IPS-18c (cell line): Measurements from ENCODE around the gene KIAA0825.

Source experiments
- H3K4me3 ChIP-seq: 2 replicates; pipeline ENCODE4 v1.7.0; 2013; ENCODE audit warnings: low read depth, mild to moderate bottlenecking, low read length, moderate library complexity; ENCODE audit not compliant: insufficient read depth
- H3K9me3 ChIP-seq: one replicate; pipeline ENCODE4 v1.6.1; 2013; ENCODE audit warnings: mild to moderate bottlenecking, low read length, moderate library complexity; ENCODE audit not compliant: control insufficient read depth, insufficient read depth

Gene KIAA0825

DNA sequence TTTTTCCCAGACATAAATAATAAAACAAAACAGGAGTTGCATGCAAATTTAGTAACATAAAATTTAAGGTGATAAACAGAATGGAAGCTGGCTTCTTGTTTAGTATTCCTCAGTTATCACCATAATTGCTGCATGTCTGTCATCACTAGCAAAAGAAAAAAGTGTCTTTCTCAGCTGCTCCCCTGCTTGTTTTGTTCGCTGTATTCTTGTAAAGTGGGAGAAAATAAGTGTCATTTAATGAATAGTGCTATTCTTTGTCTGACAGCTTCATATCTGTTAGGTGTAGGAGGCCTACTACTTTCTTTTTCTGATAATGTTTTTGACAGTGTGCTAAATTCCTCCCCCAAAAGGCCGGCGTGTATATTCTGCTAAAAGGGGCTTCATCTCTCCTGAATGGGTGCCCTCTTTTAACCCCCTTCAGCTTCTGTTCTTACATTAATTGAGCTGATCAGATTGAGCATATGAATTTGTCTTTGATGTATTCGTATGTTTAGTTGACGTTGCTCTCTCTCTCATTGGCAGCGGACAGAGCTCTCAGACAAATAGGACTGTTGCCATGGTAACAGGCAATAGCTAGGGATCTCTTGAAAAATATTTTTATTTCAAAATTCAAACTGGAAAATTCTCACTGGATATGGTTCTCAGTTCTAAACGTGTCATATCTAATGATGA, 303.8 kb downstream of the KIAA0825 start:
- no peaks in the 10 kb centered on the region for H3K9me3 ChIP-seq
- no peak overlapping the region for H3K4me3 ChIP-seq

DNA sequence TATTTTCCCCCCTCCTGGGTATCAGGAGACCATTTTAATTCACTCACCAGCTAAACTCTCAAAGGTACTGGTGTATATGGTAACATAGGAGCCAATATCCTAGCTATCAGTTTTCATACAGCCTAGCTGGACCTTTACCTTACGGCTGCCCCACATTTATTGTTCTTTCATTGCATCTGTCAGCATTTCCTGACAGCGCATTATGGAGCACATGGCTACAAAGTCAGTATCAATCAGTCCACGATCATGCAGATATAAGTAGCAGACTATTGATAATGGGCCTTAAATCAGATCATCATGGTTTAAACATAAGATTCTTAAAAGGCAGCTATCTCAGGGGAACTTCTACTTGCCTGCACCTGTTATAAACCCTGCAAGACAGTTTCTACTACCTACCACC, 304.7 kb downstream of the KIAA0825 start:
- Histone ChIP-seq H3K9me3 (no peaks in the 10 kb centered on the region), H3K4me3 (no peak overlapping the region)

DNA sequence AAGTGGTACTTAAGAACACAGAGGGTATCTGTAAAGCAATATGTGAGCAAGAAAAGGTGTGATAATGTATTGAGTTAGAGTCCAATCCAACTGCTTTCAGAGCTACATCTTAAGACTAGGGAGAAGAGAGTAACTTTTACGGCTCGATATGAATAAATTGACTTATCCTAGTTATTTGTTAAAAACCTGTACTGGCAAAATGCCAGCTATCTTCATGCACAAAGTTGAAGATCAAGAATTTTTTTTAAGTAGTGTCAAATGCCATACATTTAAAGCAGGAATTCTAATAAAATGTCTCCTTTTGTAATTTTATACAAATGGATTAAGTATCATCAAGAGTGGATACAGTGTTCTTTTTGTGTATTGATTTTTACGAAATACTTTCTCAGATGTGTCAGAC, 305.2 kb downstream of the KIAA0825 start:
- H3K4me3 ChIP-seq: no peak overlapping the region
- no peaks in the 10 kb centered on the region for H3K9me3 ChIP-seq

DNA sequence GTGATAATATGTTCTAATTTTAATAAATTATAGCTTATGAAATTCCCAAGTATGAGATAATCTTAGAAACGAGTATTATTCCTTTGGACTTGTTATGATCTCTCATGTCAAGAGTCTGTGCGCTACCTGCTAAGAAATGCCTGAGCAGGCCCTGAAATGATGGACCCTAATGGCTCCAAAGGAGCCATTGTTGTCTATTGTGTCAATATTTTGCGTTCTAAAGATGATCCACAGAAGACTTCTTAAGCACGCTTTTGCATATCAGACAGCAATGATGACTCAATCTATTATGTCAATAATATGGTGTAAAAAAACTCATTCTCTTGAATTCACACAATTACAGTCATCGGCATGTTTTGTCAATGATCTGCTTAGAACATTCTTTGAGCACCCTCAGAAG, 306.1 kb downstream of the KIAA0825 start:
- H3K9me3 ChIP-seq: no peaks in the 10 kb centered on the region
- H3K4me3 ChIP-seq: no peak overlapping the region

DNA sequence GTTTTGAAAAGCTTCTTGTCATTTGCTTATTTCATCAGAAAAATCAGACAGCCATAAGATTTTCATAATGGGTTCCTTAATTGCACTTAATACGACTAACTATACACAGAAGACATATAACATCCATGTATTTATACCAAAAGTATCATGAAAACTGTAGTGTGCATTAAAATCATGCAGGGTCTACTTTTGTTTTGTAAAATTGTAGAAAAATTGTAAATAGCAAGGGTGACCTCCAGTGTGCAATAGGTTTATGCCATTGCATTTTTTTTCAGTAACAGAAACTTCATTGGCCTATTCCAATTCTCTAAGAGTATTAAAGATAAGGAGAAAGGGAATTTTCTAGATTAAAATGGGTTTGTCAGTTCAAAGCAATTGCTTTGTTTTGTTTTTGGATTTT, 307.6 kb downstream of the KIAA0825 start:
- Histone ChIP-seq H3K9me3 (no peaks in the 10 kb centered on the region), H3K4me3 (no peak overlapping the region)

DNA sequence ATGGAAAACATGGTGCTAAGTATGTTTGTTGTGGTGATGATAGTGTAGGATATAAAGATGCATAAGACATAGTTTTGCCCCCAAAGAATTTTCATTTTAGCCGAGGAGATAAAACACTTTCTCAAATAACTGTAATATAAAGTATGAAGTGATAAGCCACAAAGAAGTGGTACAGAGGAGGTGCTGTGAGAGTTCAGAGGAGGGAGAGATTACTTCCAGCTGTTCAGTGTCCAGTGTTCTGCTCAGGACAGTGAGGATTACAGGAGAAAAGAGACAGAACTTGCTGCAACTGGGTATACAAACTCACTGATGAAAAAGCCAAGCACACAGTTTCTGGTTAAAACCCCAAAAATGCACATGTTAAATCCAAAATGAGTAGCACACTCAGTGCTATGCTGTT, 309.3 kb downstream of the KIAA0825 start:
- no peak overlapping the region for H3K4me3 ChIP-seq
- H3K9me3 ChIP-seq: no peaks in the 10 kb centered on the region

DNA sequence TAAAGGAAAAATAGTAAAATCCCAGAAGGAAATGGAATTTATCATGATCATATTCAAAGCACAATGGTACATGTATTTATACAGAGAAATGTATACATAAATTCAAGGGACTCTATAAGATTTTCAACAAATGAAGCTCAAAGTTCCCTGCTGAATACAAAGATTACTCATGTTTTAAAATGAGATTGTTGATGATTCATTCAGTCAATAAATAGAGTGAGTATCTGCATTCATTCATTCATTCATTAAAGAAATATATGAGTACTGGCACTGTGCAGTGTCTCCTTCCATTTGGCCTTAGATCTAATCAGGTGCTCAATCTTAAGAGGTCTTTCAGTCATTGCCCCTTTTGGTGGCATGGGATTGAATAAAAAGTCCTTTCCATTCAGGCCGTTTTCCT, 310.0 kb downstream of the KIAA0825 start:
- H3K9me3 ChIP-seq: no peaks in the 10 kb centered on the region

DNA sequence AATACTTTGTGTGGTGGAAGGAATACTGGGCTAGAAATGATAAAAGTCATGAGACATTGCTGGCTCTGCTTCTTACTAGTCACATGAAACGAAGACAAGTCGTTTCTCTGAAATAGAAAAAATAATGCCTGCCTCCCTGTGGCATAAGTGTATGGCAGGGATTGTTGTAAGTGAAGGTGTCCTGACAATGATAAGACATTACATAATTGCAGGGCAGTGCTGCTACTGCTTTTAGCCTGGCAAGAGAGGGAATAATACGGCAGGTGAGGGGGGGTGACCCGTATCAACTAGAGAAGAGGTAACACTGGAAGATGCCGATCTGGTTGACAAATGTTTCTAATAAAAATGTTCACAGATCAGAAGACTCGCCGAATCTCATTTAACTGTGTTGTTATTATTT, 314.3 kb downstream of the KIAA0825 start:
- no peak overlapping the region for H3K4me3 ChIP-seq
- no peaks in the 10 kb centered on the region for H3K9me3 ChIP-seq

More for the DNA sequence above, 310.0 kb downstream of the KIAA0825 start:
- no peak overlapping the region for H3K4me3 ChIP-seq

DNA sequence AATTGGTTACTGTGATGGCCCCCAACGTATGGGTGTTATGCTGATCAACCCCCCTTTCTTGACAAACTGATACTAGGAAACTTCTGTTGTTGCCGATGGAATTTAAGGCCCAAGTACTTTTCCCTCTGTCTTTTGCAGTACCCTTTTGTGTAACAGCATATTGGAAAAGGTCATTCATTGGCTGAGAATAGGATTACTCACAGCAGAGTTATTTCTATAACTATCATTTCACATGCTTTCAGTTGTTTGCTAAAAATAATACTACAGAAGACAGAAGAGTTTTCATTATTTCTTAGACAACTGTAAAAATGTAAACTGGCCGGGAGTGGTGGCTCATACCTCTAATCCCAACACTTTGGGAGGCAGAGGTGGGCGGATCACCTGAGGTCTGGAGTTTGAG, 329.5 kb downstream of the KIAA0825 start:
- Histone ChIP-seq H3K4me3 (no peak overlapping the region), H3K9me3 (no peaks in the 10 kb centered on the region)

DNA sequence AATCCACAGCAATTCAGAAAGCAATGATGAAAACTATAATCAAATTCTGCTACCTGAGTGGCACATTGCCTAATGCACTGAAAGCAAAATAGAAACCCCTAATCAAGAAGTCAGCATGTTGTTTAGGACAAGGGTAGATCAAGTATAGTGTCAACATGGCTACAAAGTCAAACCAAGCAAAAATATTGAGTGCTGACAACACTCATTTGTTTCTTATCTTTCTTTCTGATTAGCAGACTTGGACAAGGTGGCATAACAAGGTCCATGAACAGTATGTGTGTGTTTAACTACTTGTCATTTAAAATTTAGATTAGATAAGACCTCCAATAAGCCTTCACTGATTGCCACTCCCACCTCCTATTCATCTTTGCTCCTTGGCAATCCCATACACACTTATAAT, 332.4 kb downstream of the KIAA0825 start:
- Histone ChIP-seq H3K9me3 (no peaks in the 10 kb centered on the region), H3K4me3 (no peak overlapping the region)

DNA sequence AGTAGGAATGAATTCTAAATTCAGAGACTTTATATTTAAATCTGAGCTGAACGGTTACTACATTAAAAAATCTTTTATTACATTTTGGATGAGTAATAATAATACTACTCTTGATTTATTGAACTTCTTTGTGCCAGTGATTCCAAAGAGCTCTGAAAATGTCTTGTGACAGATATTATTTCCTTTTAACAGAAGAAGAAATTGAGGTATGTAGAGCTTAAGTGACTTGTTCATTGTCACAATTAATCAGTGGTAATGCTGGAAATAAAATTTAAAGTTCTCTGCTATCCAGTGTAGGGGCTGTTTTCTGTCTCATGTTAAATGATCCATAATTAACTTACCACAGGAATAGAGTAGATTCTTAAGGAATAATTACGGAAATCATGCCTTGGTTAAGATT, 335.3 kb downstream of the KIAA0825 start:
- no peaks in the 10 kb centered on the region for H3K9me3 ChIP-seq
- H3K4me3 ChIP-seq: no peak overlapping the region

DNA sequence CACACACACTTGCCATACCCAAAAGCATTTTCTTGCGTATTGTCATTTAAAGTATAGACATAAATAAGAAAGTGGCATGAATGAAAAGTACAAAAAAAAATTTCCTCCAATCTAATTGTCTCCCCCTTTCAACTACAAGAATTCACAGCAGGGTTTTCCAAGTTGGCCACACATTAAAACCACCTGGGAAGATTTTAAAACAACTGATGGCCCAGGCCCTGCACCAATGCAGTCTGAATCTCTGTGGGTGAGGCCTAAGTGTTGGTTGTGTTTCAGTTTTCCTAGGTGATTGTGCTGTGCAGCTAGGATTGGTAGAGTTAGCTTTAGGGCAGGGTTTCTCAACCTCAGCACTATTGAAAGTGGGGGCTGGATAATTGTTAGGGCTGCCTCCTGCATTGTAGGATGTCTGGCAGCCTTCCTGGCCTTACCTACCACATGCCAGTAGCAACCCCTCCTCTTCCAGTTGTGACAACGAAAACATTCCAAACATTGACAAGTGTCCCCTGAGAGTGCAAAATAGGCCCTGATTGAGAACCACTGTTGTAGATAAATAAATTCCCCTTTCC, 337.1 kb downstream of the KIAA0825 start:
- Histone ChIP-seq H3K4me3 (no peak overlapping the region), H3K9me3 (no peaks in the 10 kb centered on the region)

DNA sequence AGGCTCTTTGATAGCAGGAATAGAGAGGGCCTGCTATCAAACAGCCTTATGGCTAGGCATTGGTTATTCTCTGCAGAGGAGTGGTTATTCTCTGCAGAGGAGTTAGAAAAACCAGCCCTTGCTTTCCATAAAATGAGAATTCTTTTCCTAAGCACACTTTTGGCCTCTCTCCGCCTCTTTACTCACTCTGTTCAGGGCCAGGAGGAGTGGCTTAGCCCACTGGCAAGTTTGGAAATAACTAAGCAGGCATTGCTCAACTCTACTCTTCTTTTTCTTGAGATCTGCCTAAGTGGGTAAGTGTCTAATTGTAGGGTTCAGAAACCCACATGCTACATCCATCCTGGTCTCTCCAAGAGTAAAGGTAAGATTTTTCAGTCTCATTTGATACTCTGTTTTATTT, 341.7 kb downstream of the KIAA0825 start:
- H3K9me3 ChIP-seq: no peaks in the 10 kb centered on the region
- no peak overlapping the region for H3K4me3 ChIP-seq

DNA sequence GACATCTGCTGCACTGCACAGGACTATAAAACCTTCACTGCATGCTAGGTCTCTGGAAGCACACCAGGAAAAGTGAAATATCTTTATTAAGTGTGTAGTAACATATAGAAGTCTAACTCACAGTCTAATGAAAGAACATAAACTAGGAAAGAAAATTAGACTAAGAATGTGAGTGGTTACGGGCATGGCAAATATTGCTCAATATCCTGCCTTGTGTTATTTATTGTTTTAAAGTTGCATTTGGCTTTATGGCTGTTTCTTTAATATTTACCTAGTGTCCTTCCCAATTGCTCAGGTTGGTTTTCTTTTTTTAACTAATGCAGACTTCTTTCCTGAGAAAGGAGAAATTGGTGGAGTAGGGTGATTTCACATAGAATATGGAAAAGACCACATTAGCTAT, 342.4 kb downstream of the KIAA0825 start:
- Histone ChIP-seq H3K4me3 (no peak overlapping the region), H3K9me3 (no peaks in the 10 kb centered on the region)

DNA sequence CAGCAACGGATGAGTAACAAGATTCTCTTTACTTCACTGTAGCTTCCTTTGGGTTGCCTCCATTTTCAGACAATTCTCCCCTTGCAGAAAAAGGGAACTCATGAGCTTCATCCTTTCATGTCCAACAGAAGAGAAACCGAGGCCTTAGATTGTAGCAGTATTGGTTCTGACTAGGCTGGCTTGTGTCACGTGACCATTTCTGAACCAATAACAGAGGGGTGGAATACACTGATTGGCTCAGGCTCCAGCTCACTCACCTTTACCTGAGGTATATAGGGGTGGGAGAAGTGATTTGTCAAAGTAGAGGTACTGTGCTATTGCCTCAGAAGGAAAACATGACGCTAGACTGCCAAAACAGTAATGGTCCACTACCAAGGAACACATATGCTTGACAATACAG, 343.7 kb downstream of the KIAA0825 start:
- H3K4me3 ChIP-seq: no peak overlapping the region
- no peaks in the 10 kb centered on the region for H3K9me3 ChIP-seq

DNA sequence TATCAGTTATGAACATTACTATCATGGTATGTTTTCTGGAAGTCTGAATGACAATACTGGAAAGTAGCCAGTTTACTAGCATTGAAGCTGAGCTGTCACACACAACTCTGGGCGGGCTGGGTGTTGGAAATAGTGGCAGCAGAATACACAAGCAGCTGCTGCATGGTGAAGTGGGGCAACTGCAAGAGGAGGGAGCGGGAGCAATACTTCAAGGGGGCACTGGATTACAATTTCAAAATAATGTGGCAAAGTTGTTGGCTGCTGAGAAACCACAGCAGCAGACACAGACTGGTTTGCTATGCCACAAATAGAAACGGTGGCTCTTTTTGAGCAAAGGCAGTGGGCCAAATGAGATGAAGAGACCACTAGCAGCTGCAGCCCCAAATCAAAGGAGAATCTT, 350.2 kb downstream of the KIAA0825 start:
- H3K4me3 ChIP-seq: no peak overlapping the region
- no peaks in the 10 kb centered on the region for H3K9me3 ChIP-seq

DNA sequence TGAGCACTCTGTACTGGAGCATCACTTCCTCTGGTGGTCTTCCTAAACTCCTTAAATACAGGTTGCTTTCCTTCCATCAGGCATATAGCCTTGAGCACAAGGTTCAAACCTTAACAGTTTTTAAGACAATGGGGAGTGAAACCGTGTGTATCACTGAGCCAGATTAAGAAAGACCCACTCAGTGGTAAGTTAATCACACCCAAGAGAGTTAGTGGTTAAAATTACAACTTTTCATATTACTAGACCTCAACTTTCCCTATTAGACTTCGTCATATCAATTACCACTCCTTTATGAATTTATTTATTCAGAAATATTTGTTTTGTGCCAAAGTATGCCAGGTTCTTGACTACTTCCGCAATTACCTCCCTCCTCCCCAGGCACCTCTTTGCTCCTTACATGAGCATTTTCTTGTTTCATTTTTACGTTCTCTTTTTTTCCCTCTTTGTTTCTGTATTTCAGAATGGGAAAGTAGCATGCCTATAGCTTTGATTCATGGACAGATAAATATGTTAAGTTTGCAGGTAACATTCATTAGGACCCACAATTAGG, 351.0 kb downstream of the KIAA0825 start:
- Histone ChIP-seq H3K9me3 (no peaks in the 10 kb centered on the region), H3K4me3 (no peak overlapping the region)

DNA sequence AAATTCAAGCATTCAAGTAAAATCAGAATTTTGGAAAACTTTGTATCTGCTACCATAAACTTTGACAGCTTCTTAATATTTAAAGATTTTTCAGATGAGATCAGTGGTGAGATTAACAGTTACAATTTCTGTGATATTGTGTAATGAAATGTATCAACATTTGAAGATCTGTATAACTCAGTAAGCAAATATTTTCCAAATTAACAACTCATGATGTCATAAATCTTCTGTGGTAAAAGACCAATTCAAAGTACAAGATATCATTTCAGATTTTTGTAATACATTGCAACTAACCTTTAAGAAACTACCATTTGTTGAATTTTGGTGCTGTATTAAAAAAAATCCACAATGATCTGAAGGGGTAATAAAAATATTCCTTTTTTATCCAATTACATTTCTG, 352.2 kb downstream of the KIAA0825 start:
- no peaks in the 10 kb centered on the region for H3K9me3 ChIP-seq
- H3K4me3 ChIP-seq: no peak overlapping the region

DNA sequence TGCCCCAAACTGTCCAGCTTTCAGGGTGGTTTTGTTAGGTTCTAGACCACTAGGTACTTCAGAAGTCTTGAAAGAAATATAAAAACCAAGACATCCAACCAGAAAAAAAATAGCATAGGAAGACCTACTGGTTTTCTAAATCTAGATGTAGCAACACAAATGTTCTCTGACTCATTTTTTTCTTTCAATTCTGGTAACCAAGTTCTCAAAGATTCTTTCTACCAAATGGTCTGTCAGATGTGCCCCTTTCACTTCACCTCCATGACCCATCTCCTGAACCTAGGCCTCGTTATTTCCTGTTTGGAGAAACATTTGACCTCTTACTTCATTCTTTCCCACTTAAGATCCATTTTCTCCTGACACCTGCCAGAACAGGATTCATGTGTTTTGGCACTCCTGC, 355.3 kb downstream of the KIAA0825 start:
- H3K9me3 ChIP-seq: no peaks in the 10 kb centered on the region
- H3K4me3 ChIP-seq: no peak overlapping the region
